NCI-H146 treated with DMSO at 0.1 percent for 48 hours (cell line): ENCODE results near the gene CDHR4.
A peak's percentile ranks its signal among the peaks of the same experiment; 100 is the strongest.
"Not testable (repeated sequence)": the region's sequence is repeated elsewhere in the genome, so short reads cannot be mapped to it uniquely, and the experiment has no call there.

Source experiments
- DNase-seq: peaks from one replicate; lab custom pipeline; 2025; ENCODE audit not compliant: unreplicated experiment; lab: John Stamatoyannopoulos, UW

Gene CDHR4

DNA sequence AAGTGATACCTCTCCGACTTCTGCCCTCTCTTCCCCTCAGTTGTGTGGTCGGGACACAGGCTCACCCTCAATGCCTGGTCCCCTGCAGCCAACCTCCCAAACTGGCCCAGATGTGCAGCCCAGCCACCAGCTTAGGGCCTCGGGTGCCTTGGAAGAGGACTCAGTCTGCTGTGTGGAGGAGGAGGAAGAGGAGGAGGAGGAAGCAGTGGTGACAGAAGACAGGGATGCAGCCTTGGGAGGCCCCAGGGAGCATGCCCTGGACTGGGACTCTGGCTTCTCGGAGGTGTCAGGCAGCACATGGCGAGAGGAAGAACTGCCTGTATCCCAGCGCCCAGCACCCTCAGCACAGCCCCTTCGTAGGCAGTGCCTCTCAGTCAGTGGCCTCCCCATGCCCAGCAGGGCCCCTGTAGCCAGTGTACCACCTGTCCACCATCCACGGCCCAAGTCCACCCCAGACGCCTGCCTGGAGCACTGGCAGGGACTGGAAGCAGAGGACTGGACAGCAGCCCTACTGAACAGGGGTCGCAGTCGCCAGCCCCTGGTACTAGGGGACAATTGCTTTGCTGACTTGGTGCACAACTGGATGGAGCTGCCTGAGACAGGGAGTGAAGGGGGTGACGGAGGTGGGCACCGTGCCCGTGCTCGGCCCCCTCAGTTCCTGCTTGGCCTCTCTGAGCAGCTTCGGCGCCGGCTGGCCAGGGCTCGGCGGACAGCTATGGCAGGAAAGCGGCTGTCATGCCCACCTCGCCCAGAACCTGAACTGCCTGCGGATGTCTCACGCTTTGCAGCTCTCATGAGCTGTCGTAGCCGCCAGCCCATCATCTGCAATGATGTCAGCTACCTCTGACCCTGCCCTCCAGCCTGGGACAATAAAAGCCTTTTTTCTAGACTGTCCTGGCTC, 4.7 kb upstream of the CDHR4 start:
- no peak for DNase-seq

DNA sequence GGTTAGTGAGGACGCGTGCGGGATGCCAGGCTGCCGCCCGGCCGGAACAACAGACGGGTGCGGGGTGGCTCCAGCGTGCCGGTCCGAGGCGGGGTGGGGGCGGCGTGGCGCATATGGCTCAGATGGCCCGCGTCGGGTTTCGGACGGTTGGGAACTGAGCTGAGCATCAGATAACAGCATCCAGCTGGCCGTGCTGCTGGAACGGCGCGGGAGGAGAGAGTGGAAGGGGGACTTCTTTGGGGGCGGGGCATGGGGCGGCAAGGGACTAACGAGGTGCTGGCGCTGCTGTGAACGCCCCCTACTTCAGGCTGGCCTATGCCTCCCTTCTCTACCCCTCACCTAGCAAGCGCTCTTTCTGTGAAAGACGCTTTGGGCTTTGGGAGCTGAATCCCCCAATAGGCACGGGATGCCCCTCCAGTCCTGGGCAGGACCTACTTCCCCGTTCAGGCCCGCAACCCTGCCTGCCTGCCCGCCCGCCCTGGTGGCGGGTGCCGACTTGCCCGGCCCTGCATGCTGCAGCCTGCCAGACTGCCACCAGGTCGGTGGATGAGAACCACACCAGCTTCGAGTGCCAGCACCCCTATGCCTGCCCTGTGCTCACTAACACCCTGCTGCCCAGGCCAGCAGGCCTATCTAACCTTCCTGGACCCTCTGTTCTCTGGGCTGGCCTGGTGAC, 3.9 kb upstream of the CDHR4 start:
- DNase-seq: no peak

DNA sequence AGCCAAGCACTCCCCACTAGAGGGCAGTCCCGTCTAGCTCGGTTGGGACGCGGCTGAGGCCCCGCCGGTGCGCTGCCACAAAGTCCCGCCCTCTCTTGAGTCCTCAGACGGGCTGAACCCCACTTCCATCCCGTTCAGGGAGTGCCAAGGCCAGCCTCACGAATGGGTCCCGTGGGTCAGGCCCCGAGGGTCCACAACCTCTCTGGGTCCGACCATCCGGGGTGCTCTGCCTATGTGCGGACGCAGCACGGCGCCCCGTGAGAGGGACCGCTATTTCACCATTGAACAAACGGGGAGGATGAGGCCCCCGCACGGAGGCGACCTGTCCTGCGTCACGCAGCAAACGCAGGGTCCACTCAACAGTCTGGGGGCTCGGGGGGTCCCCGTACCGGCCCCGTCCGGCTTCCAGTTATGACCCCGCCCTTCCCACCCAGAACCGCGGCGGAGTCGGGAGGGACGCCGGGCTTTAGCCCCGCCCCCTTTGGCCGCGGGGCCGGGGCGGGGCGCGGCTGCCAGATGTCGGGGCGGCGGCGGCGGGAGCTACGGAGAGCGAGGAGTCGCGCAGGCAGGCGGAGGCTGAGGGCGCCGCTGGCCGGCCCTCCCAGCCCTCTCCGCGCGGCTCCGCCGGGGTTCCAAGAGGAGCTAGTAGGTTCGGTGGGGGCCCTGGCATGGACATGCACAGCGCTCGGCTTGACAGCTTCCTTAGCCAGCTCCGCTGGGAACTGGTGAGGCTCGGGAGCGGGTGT, 3.2 kb upstream of the CDHR4 start, which contains the start of gene INKA1:
INKA1 (plus strand) TSS at position 543 of the 746 bp plus-strand sequence; CDS start at position 675, 132 bp downstream.
- peak; percentile 22 for DNase-seq

DNA sequence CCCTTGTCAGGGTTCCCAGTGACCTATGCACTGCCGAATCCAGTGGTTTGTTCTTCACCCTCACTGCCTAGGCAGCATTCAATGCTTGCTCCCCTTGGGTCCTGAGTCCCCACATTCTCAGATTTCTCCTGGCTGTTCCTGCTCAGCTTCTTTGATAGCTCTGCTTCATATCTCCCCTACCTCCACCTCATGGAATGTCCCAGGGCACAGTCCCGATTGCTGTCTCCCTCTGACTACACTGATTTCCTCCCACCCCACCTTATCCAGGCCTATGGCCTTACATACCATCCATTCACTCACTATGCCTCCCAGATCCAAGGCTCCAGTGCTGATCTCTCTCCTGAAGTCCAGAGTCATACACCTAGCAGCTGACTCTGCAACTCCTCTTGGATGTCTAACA, 1.5 kb upstream of the CDHR4 start:
- no peak for DNase-seq

DNA sequence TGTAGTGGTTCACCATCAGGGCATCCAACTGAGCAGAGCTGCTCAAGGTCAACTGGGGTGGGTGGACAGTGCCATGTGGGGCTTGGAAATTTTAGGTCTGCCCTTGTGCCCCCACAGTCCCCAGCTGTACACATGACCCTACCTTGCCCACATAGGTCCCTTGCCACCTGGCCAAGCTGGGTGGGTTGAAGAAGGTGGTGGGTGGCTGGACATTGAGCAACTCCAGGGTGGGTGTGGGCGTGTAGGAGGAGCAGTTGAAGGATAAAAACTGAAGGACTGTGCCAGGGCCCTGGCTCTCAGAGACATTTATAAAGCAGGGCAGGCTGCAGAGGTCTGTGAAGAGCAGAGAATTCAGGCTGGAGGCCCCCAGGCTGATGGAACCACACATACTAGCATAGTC, 568 bp downstream of the CDHR4 start:
- no peak for DNase-seq

DNA sequence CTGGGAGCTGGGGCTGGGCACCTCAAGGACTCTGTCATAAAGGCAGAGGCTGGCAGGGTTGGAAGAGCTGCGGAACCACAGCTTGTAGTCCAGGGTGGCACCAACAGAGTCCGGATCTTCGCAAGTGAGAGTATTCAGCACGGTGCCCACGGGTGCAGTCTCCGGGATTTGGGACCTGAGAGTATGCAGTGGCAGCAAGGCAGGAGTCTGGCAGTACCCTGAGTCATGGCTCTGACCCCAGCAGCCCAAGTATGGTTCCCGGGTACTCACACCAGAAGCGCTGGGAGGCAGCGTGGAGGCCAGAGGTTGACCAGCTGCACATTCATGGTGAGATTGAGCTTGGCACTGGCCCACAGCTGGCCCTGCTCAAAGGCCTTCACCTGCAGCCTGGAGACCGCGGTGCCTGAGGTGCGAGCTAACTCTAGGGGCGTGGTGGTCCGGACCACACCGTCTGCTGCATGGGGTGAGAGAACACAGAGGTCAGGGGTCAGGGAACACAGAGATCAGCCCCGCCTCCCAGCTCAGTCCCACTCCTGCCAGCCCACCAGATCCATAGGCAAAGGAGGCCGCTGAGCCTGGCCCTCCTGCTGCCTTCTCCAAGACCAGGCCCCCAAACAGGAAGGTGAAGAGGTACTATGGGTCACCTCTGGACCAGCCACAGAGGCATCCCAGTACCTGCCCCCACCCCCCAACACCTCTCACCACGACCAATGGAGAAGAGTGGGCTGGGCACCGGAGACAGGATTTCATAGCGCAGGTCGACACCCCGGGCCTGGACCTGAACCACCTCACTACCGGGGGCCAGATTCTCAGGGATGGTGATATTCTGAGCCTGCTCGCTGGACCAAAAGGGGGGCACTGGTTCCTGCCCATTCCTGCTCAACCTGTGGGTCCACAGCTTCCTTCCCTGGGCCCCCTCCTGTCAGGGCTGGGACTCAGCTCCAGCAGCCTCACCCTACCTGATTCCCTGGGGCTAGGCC, 4.5 kb downstream of the CDHR4 start:
- DNase-seq: no peak

DNA sequence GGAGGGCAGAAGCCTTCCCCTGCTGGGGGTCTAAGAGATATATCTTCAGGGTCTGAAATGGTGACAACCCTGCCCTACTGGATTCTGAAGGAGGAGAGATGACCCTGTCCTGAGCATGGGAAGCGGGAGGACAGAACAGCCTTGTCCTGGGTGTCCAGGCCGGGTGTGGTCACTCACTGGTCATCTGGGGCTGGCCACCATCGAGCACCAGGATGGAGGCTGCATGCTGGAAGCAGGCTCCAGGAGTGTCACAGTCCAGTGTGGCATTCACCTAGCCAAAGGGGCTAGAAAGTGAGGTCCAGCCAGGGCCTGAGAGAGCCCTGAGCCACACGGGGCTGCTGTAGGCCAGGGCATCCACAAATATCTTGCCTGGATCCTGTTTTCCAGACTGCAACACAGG, 5.2 kb downstream of the CDHR4 start:
- no peak for DNase-seq

DNA sequence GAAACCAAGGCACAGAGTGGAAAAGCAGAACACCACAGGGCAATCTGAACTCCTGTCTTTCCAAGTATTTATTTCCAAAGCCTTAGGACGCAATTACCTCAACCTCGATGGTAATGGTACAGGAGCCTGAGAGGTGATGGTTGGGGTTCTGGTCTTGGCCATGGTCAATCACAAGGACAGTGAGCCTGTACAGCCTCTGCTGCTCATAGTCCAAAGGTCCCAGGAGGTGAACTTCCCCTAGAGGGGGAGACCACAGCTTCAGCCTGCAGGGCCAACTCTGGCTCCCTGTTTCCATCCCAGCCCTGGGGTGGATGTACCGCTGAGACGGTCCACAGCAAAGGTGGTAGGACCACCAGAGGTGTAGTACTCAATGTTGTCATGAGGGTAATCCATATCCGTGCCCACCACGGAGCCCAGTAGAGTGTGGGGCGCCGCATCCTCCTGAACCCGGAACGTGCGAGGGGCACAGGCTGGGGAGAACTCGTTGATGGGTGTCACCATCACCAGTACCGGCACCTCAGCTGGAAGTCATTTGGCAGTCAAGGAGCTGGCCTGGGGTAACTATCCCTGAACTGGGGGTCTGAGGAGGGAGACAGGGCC, 6.1 kb downstream of the CDHR4 start:
- DNase-seq: no peak

DNA sequence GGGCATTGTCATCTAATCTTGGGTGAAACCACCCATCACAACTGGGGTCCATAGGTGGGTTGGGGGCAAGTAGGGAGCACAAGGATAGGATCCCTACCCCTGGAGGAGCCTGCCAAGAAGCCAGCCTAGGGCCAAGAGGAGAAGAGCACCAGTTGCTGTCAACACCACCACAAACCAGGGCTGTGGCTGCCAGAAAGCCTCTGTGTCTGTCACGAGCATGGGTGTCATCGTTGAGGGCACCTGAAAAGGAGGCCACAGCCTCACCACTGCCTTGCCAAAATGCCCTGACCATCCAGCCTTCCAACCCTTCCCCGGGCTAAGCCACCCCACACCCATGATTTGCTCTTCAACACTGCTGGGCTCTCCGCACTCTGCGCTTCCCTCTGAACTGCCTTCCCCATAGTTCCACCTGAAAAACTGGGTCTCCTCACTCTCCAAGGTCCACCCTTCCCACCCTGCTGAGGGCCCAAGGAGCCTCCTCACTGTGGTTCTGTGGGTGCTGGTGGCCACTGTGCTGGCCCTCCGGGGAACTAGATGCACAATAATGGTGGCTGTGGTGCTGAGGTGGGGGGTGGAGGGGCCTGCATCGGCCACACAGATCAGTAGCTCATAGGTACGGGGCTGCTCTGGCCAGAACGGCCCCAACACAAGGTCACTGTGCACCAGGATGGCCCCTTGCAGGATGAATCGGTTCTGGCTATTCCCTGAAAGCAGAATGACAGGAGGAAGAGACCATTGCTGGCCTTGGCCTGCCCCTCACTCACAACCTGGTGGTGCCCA, 7.1 kb downstream of the CDHR4 start:
- DNase-seq: no peak

DNA sequence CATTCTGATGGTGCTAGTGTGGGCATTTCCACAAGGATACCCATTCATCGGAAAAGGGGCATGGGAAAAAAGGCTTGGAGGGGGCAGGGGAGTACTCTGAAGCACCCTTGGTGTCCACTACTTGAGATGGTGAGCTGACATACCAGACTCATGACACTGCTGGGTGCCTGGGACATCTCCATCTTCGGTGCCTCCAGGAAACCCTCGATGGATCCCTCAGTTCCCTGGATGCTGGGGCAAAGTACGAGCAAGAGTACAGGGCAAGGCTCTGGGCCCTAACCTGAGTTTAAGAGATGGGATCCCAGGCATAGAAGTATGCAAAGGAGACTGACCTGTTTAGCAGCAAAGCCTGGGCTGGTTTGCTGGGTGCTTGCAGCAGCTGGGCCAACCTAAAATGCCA, 8.1 kb downstream of the CDHR4 start:
- no peak for DNase-seq

DNA sequence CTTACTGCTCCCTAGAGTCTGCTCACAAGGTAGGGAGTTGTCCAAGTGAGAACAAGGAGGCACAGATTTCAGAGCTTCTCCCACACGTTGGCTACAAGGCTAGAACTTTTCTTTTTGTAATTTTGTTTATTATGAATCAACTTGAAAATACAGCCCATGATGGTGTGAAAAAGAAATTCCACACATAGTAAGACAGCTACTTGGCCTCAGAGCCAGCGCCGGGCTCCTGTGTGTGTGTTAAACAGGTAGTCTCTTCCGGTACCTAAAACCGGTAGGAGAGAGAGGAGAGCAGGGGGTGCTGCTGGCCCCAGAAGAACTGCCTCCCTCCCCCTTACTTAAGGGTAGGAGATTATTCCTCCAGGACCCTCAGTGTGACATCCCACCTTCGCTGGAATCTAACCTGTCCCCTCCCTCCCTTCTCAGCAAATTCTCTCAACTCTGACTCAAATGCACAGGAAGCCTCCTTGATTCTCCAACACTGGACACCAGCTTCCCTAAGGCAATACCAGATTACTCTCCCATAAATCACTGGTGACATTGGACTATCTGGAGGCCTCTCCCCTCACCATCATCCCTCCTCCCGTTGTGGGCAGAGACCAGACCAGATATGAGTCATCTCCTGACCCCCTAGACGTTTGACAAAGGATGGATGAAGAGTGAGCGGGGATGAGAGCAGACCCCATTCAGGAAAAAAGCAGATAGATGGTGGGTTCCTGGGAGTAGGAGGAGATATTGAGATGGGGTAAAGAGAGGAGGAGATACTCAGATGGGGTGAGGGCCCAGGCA, 8.9 kb downstream of the CDHR4 start:
- DNase-seq: no peak

DNA sequence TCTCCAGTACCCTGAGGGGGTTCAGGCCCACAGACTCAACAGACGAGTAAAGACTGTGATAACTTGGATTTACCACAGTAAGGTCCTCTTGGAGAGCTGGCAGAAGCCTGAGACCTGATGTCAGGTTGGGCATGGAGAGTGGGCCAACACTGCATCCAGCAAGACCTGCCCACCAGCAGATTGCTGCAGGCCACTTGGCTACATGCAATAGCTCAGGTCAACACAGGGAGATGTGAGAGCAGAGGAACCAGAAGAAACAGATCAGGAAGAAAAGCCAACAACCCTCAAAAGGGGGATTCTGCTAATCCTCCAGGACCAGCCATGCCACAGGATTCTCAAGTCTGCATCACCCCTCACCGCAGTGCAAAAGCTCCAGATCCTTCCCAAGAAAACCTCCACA, 11.6 kb downstream of the CDHR4 start:
- no peak for DNase-seq

DNA sequence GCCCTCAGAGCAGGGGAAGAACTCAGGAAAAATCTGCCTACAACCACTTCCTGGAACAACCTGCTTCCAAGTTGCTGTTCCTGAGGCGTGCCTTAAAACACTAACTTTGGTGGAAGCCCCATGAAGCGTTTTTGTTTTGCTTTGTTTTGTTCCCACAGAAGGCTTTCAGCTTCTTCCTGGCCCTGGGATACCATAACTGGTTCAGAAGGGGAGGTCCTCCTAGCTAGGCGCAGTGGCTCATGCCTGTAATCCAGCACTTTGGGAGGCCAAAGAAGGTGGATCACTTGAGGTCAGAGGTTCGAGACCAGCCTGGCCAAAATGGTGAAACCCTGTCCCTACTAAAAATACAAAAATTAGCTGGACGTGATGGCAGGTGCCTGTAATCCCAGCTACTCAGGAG, 12.1 kb downstream of the CDHR4 start:
- no peak for DNase-seq

DNA sequence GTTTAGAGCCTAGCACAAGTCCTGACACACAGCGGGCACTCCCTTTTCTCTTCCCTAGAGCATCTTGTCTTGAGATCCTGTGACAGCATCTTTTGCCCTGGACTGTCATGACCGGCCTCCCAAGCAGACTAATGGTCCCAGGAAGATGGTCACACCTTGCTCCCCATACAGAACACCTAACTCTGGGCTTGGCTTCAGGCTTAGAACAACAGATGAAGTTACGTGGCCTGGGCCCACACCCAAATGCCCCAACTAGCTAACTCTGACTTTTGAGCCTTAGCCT, 12.6 kb downstream of the CDHR4 start:
- no peak for DNase-seq

DNA sequence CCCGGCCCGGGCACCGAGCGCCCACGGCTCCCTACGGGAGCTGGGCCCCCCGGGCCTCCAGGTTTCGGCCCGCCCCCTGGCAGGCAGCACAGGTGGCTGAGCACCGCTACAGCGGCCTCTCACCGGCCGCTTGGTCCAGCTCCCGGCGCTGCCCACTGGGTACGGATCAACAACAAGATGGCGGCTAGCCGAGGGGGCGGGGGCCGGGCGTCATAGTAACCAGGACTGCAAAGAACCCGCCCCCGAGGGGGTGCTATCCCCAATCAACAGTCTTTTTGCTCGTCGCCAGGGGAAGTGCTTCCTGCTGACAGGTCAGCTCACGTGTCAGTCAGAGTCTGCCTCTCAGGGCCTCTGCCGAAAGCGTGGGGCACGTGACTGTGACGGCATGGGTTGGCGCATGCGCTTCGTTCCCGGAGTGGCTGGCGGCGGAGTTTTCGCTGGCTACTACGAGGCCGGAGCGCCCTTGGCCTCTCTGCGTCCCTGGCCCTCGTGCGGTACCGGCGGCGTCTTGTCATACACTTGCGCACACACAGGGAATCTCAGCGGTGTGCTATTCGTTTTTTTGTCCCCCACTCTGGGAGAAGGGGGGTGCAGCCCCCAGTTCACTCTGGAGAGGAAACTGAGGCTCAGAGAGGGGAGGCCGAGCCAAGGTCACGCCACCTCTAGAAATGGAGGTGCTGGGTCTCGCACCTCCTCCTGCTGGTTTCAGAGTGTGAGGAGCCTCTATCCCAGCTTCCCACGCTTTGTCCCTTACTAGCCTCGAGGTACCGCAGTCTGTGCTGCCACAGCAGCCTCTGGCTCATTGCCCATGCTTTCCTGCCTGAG, 13.1 kb downstream of the CDHR4 start, which contains the start of gene IP6K1:
IP6K1 (minus strand) TSS at position 186 of the 825 bp plus-strand sequence. CDS start 38,502 bp downstream, outside the sequence.
- peak; percentile 95 for DNase-seq

DNA sequence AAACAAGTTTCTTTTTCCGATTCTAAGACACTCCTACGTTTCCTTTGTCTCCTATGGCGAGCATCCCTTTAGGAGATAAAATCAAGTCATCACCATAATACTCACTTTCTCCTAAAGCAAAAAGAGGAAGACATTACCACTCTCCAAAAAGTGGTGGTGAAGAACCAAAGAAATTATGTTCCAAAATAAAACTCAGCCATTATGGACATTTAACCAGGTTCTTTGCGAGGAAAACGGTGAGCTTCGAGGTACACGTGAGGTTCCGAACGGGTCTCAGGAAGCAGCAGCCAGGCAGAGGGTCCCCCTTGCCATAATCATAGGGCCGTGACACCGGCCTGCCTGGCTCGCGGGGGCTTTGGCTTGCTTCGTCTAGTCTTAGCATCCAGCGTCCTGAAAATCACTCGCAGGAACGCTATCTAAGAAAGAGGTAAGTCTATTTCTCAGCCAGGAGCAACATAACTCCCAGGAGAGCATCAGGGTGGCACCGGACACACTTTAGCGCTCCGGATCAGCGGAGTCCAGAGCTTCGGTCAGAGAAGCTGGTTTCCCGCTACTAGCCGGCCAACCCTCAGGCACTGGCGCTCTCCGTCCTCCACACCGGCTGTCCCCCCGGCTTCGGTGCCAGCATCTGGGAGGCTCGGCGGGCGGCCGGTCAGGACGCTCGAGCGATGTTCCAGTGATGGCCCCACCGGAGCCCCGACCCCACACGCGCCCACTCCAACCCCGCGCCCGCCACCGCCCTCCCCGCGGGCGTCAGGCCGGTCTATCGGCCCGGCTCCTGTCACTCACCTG, 13.9 kb downstream of the CDHR4 start:
- DNase-seq: no peak

DNA sequence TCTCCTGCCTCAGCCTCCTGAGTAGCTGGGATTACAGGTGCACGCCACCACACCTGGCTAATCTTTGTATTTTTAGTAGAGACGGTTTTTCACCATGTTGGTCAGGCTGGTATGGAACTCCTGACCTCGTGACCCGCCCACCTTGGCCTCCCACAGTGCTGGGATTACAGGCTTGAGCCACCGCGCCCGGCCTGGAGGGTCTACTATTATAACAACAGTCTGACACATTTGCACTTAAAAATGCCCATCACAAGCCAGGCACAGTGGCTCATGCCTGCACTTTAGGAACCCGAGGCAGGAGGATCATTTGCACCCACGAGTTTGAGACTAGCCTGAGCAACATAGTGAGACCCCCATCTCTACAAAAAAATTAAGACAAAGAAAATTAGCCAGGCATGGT, 17.4 kb downstream of the CDHR4 start:
- DNase-seq: not testable (repeated sequence)
